Measurements from ENCODE around the gene ZNF555.
"Not testable (repeated sequence)": the region's sequence is repeated elsewhere in the genome, so short reads cannot be mapped to it uniquely, and the experiment has no call there.

The ZNF555 gene

DNA sequence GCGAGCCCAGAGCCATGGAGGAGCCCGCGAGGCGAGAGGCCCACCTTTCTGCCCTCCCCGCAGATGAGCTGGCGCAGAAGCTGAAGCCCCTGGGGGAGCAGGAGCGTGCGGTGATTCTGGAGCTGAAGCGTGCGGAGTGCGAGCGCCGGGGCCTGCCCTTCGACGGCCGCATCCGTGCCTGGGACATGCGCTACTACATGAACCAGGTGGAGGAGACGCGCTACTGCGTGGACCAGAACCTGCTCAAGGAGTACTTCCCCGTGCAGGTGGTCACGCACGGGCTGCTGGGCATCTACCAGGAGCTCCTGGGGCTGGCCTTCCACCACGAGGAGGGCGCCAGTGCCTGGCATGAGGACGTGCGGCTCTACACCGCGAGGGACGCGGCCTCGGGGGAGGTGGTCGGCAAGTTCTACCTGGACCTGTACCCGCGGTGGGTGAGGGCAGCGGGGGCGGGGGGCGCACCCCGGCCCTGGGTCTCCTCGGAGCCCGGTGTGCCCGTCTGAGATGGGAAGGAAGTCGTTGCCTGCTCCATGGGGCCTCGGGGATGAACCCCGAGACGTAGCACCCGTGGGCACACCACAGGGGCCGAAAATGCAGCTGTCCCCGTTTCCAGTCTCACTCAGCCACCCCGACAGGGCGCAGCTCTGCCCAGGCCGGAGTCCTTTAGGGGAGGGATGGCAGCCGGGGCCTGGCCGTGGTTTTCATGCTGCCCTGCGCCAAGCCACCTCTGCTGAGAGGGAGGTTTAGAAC is 33.7 kb upstream of the ZNF555 start:
- DNase-seq (ENCODE audit: low read depth) = no peak

DNA sequence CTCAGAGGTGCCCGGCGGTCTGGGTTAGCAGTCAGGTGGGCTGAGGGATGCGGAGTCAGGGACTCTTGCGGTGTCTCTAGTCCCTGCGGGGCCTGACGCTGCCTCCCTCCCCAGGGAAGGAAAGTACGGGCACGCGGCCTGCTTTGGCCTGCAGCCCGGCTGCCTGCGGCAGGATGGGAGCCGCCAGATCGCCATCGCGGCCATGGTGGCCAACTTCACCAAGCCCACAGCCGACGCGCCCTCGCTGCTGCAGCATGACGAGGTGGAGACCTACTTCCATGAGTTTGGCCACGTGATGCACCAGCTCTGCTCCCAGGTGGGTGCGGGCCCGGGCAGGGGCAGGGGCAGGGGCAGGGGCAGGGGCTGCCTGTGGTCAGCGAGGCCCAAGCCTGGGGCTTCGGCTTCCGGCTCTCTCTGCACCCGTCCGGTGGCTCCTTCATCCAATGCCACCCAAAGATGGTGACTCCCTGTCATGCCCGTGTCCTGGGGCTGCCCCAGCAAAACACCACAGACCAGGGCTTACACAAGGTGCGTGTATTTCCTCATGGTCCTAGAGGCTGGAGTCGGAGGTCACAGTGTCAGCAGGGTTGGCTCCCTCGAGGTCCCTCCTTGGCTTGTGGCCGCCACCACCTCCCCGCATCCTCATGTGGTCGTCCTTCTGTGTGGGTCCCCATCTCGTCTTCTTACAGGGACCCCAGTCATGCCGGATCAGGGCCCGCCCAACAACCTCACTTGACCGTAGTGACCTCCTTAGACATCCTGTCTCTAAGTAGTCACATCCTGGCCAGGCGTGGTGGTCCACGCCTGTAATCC is 32.9 kb upstream of the ZNF555 start:
- DNase-seq (ENCODE audit: low read depth) = no peak

DNA sequence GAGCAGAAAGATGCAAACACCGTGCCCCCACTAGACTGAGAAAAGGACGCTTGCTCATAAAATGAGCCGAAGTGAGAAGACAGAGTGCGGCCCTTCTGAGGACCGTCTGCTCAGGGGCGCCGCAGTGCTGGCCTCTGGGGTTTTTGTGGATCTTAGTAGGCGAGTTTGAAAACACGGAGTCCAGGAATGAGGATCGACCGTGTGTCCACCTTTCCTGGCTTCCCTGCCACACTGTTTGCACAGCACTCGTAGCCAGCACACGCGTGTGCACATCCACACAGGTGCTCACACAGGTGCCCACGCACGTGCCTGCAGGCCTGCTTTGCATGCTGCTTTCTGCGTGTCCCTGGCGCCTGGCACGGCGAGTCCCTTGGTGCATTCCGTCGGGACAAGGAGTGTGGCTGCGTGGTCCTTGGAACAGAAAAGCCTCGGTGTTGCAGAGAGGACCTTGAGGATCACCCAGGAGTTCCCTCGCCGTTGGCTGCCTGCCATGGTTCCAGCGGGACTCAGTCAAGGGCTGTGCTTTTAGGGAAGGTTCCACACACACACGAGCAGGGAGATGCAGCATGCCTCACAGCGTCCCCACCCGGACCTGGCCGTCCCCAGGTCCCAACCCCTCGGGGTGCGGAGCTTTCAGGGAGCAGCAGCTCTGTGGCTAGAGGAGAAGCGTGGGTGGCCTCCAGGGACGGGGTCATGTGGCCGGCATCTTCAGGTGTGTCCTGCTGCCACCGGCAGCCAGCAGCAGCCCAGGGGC is 31.7 kb upstream of the ZNF555 start:
- DNase-seq (ENCODE audit: low read depth) = no peak

DNA sequence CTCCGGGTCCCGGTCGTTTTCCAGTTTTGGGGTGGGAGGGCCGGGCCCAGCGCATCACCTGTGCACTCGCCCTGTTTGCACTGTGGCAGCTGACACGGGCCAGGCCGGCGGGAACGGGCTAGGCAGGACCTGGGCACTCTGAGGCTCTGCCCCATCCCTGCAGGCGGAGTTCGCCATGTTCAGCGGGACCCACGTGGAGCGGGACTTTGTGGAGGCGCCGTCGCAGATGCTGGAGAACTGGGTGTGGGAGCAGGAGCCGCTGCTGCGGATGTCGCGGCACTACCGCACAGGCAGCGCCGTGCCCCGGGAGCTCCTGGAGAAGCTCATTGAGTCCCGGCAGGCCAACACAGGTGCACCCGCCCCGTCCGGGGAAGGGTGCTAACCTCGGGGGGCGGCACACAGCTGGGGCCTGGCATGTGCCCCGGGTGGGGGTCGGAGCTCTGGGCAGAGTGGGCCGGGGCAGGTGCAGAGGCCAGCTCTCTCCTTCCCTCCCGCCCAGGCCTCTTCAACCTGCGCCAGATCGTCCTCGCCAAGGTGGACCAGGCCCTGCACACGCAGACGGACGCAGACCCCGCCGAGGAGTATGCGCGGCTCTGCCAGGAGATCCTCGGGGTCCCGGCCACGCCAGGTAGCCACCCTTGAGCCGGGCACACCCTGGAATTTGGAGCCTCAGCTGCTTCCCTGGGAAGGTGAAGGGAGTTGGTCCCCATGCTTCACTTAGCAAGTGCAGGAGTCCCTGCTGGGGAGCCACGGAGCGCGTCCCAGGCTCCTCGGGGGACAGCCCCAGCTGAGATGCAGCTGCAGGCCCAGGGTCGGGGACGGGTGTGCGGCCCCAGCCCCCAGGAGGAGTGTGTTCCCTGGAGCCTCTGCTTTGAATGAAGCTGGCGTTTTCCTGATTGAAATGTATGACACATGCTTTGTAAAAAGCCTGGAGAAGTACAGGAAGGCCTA is 30.9 kb upstream of the ZNF555 start:
- DNase-seq (ENCODE audit: low read depth) = no peak

DNA sequence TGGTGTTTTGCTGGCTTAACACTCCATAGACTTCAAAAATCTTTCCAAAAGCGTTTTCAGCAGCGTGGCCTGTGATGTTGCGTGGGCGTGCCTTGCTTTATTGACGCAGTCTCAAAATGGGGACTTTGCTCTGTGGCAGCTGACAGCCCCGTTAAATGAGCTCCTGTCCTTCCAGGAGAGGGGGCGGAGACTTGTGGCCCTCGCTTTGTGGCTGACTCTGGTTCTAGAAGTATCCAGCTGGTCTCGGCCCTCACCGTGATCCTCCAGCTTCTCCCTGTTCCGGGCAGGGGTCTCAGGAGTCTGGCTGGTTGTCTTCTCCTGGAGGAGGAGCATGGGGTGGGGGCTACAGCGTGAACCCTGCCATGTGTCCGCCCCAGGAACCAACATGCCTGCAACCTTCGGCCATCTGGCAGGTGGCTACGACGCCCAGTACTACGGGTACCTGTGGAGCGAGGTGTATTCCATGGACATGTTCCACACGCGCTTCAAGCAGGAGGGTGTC is 30.0 kb upstream of the ZNF555 start:
- no peak for DNase-seq (ENCODE audit: low read depth)

DNA sequence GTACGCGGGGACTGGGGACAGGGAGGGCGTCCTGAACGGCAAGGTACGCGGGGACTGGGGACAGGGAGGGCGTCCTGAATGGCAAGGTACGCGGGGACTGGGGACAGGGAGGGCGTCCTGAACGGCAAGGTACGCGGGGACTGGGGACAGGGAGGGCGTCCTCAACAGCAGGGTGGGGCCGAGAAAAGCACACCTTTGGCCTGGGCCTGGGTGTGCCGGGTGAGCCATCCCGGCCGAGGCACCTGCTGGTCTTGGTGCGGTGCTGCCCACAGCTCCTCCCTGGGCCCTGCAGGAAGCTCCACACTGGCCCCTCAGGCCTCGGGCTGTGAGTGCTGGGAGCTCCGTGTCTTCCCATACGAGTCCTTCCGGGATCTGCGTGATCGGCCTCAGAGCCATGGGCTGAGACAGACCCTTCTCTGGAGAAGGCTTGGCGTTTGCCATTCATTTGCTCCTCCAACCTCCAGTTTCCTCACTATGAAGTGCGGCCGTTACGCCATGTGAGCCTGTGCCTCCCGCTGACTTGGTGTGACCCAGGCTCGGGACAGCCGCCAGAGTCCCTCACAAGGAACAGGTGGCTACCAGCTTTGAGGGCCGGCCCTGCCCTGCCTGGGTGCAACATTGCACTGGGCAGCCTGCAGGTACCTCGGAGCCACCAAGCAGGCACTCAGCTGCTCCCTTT is 29.4 kb upstream of the ZNF555 start:
- DNase-seq (ENCODE audit: low read depth) = no peak

DNA sequence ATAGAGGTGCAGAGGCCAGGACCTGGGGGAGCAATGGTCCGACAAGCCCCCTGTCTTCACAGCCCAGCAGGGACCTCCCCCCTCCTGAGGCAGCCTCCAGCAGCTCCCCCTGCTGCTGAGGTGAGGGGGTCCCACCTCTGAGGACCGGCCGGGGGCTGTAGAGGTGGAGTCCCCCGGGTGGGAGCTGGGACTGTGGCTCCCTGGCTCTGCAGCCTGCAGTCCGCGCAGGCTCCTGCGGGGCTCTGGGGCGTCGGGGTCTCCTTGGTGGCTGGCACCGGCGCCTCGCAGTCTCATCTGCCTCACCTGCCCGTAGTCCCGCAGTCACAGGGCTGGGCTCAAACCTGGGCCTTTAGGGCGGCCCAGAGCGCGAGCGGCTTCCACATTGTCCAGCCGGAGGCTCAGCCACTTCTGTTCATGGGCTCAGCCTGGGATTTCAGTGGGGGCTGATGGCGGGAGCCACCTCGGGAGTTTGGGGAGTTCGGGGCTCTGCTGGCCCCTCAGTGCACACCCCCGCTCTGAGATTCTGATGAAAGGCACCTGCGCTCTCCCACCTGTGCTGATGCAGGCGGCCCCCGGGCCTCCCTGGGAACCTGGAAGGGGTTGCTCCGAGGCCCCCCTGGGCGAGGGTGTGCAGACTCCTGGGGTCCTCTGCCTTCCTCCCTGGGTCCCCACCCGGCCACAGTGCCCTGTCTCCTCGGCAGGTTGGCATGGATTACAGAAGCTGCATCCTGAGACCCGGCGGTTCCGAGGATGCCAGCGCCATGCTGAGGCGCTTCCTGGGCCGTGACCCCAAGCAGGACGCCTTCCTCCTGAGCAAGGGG is 28.7 kb upstream of the ZNF555 start:
- no peak for DNase-seq (ENCODE audit: low read depth)

DNA sequence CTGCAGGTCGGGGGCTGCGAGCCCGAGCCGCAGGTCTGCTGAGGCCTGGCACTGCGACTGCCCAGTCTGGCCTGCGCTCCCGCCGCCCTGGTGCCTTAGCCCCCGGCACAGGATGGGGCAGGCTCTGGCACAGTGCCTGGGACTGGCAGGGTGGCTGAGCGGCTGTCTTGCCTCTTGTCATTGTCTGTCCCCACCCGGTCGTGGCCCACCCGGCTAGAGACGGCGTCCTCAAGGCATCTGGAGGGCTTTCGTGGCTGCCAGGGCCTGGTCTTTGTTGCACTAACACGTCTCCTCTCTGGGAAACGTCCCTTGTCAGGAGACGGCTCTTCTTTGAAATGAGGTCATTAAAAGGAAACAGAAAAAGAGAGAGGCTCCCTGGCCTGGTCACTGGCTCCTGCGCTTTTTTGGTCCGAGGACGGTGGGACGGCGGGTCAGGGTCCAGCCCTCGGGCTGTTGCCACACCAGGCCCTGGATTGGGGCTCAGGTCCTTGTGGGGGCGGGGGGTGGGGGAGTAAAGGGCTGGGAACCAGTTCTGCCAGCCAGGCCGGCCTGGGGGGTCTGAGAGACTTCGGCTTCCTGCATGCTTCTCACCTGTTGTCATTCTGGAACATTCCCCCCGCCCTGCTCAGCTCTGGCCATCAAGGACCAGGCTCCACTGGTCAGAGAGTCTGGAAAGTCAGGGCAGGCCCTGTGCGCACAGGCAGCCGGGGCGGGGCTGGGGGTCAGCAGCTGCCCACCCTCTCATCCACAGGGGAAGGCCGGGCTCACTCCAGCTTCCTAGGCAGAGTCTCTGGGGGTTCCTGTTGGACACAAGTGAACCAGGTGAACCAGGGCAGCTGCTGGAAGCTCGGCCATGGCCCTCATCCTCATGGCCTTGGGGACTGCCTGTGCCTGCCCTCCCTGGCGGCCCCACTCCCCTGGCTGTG is 27.8 kb upstream of the ZNF555 start:
- DNase-seq (ENCODE audit: low read depth) = no peak

DNA sequence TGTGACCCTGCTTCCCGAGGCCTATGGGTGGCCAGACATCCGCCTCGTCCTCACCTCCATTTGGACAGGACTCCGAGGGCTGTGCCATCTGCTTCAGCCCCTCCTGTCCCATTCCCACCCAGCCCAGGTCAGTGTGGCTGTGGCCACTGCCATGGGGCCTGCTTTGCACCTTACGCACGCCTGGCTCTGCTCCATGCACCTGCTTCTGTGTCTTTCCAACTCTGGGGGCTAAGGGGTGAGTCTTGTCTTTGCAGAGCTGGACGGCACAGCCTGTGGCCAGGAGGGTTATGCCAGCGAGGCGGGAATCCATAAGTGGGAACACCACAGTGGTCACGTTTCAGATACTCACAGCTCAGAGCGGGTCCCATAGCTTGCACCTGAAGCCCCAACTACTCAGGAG is 26.8 kb upstream of the ZNF555 start:
- no peak for DNase-seq (ENCODE audit: low read depth)

DNA sequence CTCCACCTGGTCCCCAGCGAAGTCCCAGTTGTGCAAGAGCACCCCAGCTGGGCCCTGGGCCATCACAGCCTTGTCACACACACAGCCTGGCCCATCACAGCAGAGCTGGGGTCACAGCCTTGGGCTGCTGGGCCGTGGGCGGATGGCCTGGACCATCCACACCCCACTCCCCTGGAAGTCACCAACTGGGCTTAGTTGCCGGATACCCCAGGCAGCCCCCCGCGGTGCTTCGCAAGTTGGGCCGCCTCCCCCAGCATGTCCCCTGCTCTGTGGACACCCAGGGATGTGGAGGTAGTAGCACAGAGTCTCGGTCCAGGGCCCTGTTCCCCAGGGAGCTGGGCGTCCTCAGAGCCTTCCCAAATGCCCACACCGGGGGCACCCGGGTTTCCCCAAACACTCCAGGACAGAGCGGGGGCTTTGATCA is 26.1 kb upstream of the ZNF555 start:
- DNase-seq (ENCODE audit: low read depth) = no peak

DNA sequence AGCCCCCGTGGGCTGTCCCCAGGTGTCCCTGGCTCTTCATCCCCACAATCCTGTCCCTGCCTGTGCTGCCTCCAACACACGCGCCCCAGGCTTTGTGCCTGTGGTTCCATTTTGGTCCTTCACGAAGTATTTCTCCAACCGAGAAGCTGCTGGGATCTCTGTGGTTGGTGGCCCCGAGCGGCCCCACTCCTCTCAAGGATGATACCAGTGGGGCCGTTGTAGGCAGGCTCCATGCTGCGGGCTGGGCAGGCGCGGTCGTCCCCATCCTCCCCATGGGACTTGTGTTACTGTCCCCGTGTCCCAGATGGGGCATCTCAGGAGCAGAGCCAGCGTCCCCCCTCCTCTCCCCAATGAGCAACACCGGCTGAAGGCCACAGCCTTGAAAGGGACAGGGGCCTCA is 25.4 kb upstream of the ZNF555 start:
- no peak for DNase-seq (ENCODE audit: low read depth)

DNA sequence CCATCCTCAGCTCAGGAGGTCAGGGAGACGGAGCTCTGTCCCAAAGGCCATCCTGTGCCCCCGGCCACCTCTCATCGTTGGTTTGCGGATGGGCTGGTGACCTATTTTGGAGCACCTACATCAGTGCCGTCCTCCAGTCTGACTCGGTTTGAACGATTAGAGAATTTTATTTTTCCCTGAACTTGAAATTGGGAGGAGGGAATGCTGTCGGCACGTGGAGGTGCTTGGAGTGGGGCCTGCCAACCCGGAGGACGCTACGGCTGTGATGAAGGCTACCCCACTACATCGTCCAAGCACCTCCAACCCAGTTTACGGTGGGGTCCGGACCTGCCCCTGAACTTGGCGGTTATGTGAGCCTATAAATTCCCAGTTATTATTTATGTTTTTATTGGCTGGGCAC is 24.6 kb upstream of the ZNF555 start:
- DNase-seq (ENCODE audit: low read depth) = no peak

DNA sequence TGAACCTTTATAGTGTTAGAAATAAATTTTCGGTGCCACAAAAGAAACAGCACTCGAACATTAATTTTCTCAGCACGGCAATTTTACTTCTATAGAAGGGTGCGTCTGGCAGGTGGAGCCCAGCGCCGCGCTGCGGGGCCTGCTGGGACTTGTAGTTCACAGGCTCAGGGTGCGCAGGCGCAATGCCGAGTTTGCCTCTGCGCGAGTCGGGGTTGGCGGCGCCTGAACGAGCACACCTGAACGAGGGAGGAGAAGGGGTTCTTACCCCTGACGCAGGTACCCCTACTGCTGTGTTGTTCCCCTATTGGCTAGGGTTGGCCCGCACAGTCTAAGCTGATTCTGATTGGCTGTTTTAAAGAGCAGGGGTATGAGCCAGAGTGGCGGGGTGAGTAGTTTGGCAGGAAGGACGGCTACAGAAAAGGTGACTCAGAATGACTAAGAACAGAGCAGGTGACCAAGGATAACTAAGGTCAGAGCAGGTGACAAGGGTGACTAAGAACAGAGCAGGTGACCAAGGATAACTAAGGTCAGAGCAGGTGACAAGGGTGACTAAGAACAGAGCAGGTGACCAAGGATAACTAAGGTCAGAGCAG is 23.9 kb upstream of the ZNF555 start:
- DNase-seq (ENCODE audit: low read depth) = not testable (repeated sequence)

DNA sequence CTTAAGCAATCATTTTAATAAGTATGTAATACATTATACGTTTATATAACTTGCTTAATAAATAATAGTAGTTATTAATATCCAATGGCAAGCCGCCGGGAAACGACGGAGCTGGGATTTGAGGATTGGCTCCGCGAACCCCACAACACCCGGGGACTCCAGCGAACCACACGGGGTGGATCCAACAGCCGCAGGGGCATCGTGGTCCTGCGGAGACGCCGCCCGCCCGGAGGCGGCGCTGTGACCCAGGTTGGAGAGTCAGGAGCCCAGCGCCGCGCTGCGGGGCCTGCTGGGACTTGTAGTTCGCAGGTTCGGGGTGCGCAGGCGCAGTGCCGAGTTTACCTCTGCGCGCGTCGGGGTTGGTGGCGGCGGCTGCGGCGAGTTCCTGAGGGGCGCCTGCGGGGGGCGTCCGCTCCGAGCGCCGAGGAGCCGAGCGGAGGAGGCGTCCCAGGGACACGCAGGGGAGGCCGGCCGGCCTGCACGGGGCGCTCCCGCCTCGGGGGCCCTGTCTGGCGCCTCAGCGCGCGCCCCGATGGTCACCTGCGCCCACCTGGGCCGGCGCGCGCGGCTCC is 21.6 kb upstream of the ZNF555 start, which contains the start of gene ZNF554:
ZNF554 (plus strand) TSS at position 329 of the 572 bp plus-strand sequence; CDS start at position 533, 204 bp downstream.
- peak; percentile 98 for DNase-seq (ENCODE audit: low read depth)

DNA sequence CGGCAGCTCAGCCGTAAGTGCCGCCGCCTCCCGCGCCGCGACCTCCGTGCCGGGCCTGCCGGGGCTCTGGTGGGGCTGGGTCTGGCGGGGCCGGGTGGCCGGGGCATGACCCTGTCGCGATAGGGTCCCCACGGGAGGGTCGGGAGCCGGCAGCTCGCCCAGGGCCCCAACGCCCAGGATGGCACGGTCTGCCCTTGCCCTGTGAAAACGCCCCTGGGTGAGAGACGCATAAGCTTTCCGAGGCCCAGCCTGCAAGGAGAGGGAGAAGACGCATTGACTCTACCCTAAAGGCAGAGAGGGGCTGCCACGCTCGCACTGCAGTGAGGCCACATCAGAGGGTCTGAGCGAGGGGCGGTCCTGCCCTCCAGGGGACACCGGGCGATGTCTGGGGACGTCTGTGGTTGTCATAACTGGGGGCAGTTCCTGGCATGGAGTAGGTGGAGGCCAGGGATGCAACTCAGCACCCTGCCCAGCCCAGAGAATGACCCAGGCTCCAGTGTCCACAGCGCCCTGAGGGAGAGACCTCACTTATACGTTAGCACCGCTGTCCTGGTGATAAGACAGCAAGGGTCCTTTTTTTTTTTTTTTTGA is 21.1 kb upstream of the ZNF555 start:
- no peak for DNase-seq (ENCODE audit: low read depth)

DNA sequence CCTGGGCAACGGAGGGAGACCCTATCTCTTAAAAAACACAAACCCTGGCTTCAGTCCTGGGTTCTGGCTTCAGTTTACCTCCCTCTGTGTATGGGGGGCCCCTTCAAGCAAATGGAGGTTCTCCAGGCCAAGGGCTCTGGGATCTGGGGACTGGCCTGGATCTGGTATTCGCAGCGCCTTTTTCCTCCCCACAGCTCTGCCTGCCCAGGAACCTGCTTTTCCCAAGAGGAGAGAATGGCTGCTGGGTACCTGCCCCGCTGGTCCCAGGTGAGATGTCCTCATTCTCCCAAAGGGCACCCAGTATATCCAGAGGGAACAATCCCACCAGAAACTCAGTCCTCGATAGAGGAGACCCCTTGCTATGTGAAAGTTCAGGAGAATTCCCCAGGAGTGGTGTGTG is 18.4 kb upstream of the ZNF555 start:
- no peak for DNase-seq (ENCODE audit: low read depth)

DNA sequence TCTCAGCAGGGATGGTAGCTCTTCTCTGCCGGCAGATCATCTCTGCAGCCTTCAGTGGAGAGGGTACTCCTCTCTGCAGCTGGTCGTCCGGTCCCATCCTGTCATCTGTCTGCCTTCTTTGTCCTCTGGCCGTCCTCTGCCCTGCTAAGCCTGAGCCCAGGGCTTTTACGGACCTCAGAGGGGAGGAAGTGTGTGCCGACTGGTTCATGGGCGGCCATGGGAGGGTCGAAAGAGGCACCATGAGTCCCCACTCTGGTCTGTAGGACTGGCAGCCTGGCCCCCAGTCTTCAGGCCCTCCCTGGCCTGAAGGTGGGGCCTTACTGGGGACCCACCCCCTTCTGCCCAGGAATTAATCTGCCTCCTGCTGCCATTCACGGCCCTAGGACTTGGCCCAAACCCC is 17.6 kb upstream of the ZNF555 start:
- no peak for DNase-seq (ENCODE audit: low read depth)

DNA sequence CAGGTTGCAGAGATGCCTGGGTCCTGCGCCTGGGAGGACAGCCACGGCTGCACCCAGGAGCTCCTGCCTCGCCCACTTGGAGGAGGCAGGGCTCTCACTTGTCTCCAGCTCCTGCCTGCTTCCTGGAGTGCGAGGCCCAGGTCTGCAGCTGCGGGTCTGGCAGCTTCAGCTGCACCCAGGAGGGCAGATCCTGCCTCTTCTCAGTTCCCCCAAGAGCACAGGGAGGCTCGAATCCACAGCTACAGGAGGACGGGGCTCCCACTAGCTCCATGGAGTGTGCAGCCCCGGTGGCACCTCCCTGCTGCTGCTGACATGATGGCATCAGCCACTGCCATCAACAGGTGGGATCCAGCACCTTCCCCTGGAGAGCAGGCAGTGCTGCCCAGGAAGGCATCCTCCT is 17.1 kb upstream of the ZNF555 start:
- DNase-seq (ENCODE audit: low read depth) = no peak

All from activated T-helper 9 cell treated with anti-CD3 and anti-CD28 coated beads, Interleukin-2, amount 50 U/mL, for 16 hours (primary cell).